Endothelial cell (in vitro differentiated cells): ENCODE results near the gene PIP5K1B. TPM values are rescaled to one million over a fixed set of nuclear protein-coding genes. Genes with fewer than 3 reads are reported as not detected.

Source experiments
- DNase-seq: peaks from one replicate; pipeline ENCODE4 v3.0.0; 2021; ENCODE audit warnings: low spot score
- H3K27ac Mint-ChIP-seq: one replicate; pipeline ENCODE4 v1.8.0; 2021; ENCODE audit warnings: mixed read lengths, inconsistent platforms; ENCODE audit not compliant: unreplicated experiment
- H3K27me3 Mint-ChIP-seq: one replicate; pipeline ENCODE4 v1.8.0; 2021; ENCODE audit warnings: mild to moderate bottlenecking, moderate library complexity, mixed read lengths, inconsistent platforms; ENCODE audit not compliant: unreplicated experiment
- H3K36me3 Mint-ChIP-seq: one replicate; pipeline ENCODE4 v1.8.0; 2021; ENCODE audit warnings: mild to moderate bottlenecking, low read depth, mixed read lengths, inconsistent platforms; ENCODE audit not compliant: unreplicated experiment
- H3K4me1 Mint-ChIP-seq: one replicate; pipeline ENCODE4 v1.8.0; 2021; ENCODE audit warnings: mild to moderate bottlenecking, mixed read lengths, inconsistent platforms; ENCODE audit not compliant: unreplicated experiment
- H3K4me3 Mint-ChIP-seq: one replicate; pipeline ENCODE4 v1.8.0; 2021; ENCODE audit warnings: mild to moderate bottlenecking, mixed read lengths, inconsistent platforms; ENCODE audit not compliant: unreplicated experiment
- H3K9me3 Mint-ChIP-seq: one replicate; pipeline ENCODE4 v1.8.0; 2021; ENCODE audit warnings: mixed read lengths, inconsistent platforms; ENCODE audit not compliant: unreplicated experiment
- total RNA-seq: library from RNA; stranded (reverse); fragmentation: NEBNext Ultra II Directional; extraction: Animal tissue kit (Norgen Biotek cat#: 25700); gene quantifications from one replicate; pipeline ENCODE4 v1.2.1, GENCODE V29; 2021; ENCODE audit not compliant: unreplicated experiment
- TF ChIP-seq, protein P1 (sequence below): fragments of 200-600 bp; sonication (generic); IDR thresholded peaks from one replicate; pipeline ENCODE4 v1.5.0; 2021; ENCODE audit warnings: antibody characterized with exemption; ENCODE audit not compliant: unreplicated experiment

The PIP5K1B gene
- total RNA-seq, 1 donor from 2014 or later: 1.8 TPM

DNA sequence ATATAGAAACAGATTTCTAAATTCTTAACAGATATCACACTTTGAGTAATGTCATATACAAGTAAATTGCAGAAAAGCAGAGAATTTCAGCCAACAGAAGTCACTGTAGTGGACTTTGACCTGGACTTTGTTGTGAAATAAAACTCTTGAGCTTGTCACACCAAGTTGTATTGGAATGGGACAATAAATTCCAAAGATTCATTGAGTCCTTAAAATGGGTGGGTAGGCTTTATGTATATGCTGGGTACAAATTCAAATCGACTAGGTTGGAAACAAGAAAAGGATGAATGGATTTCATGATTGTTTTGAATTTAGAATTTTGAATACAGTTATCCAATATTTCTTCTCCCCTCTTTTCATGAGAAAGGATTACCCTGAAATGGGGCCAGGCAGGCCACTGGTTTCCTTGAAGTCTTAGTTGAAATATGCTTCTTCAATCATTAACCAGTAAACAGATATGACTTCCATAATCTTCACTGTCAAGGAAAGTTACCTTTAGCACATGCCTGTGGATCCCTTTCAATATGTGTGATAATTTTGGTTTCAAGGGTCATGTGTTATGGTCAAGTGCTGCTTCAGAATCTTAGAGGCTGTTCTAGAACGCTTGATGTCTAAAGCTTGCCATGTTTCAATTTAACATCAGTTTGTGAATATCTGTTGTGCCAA, 25.7 kb downstream of the PIP5K1B start:
- no peak for DNase-seq
- TF ChIP-seq, protein P1, sequence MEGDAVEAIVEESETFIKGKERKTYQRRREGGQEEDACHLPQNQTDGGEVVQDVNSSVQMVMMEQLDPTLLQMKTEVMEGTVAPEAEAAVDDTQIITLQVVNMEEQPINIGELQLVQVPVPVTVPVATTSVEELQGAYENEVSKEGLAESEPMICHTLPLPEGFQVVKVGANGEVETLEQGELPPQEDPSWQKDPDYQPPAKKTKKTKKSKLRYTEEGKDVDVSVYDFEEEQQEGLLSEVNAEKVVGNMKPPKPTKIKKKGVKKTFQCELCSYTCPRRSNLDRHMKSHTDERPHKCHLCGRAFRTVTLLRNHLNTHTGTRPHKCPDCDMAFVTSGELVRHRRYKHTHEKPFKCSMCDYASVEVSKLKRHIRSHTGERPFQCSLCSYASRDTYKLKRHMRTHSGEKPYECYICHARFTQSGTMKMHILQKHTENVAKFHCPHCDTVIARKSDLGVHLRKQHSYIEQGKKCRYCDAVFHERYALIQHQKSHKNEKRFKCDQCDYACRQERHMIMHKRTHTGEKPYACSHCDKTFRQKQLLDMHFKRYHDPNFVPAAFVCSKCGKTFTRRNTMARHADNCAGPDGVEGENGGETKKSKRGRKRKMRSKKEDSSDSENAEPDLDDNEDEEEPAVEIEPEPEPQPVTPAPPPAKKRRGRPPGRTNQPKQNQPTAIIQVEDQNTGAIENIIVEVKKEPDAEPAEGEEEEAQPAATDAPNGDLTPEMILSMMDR: no peak
- Mint-ChIP-seq H3K9me3 (no peaks in the 10 kb centered on the region), H3K27ac (no peak overlapping the region), H3K4me1 (no peaks in the 10 kb centered on the region), H3K4me3 (no peak overlapping the region), H3K36me3 (no peaks in the 10 kb centered on the region), H3K27me3 (peaks cover 3% of the 10 kb centered on the region)

DNA sequence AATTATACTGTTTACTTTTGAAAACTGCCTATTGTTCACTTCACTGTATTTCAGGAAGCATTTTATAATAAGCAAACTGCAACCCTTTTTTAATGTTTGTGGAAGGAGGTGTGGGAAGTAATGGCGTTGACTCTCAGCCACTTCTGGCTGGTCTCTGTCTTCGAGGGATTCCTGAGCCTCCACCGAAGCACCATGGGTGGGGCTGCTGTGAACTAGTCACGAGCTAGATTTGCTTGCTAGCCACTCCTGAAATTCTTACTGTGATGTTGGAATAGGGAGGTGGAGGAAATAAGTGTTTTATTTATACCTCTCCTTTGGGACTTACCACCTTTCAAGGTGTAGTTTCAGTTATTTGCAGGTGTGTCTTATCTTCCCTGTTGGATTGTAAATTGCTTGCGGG, 26.8 kb downstream of the PIP5K1B start:
- Mint-ChIP-seq H3K9me3 (no peaks in the 10 kb centered on the region), H3K4me3 (no peak overlapping the region), H3K27me3 (peaks cover 3% of the 10 kb centered on the region), H3K4me1 (no peaks in the 10 kb centered on the region), H3K27ac (no peak overlapping the region), H3K36me3 (no peaks in the 10 kb centered on the region)
- TF ChIP-seq, protein P1: no peak
- DNase-seq: no peak

DNA sequence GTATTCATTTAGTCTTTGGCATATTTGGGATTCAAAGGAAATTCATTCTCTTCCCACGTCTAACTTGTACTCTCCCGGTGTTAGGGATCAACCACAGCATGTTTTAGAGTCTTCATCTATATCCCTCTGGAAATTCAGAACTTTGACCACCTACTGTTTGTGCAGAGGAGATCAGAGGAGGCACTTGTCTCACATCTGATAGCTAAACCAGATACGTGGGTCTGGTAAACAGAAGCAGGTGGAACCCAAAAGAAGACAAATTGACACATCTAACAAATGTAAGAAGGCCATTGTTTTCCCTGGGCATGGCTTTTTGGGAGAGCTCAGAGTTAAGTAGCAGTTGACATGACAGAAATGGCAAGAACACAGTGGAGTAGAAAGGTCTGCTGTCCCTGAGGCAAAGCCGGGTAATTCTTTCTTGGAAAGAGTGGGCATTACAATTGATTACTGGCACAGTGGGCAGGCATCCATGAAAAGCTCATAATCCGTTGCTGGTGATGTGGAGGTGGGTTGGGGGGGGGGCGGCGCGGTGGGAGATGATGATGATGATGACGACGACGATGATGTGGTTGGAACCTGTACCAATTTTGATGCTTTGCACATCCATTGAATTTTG, 27.5 kb downstream of the PIP5K1B start:
- Mint-ChIP-seq H3K27me3 (peaks cover 3% of the 10 kb centered on the region), H3K36me3 (no peaks in the 10 kb centered on the region), H3K4me1 (no peaks in the 10 kb centered on the region), H3K9me3 (no peaks in the 10 kb centered on the region), H3K27ac (no peak overlapping the region), H3K4me3 (no peak overlapping the region)
- no peak for DNase-seq
- TF ChIP-seq, protein P1: no peak

DNA sequence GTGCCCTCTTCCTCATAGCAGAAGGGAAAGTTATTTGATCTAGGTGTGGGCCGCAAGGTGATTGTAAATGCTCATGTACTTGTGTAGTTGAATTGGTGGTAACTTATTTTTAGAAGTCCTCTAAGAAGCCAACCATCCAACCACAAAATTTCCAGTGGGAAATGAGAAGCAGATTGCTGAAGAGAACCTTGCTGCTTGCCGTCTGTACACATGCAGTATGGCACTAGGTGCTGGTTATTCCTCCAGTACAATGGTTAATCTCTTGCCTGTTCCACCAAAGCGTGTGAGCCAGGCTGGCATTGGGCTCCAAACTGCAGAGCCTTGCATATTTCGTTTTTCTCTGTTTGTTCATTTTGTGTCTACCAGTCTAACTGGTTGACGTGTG, 28.0 kb downstream of the PIP5K1B start:
- Mint-ChIP-seq H3K27me3 (peaks cover 2% of the 10 kb centered on the region), H3K4me3 (no peak overlapping the region)

DNA sequence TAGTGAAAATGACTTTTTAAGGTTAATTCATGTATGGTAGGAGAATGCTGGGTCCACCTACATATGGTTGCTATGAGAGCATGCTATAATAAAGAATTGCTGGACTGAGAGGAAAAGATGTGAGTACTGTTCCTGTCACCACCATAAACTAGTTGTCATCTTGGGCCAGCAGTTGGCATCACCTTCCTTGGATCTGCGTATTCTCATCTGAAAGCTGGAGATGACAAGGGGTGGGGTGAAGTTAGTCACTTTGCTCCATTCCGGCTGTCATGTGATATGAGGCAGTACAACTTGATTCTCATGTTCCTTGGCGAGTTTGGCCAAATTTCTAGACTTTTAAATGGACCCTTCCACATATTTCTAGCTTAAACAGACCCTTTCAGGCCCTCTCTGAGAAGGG, 33.3 kb downstream of the PIP5K1B start:
- Mint-ChIP-seq H3K27me3 (peaks cover 2% of the 10 kb centered on the region), H3K36me3 (no peaks in the 10 kb centered on the region), H3K4me1 (peaks cover 12% of the 10 kb centered on the region), H3K4me3 (no peak overlapping the region), H3K27ac (no peak overlapping the region), H3K9me3 (no peaks in the 10 kb centered on the region)
- DNase-seq: no peak
- TF ChIP-seq, protein P1: no peak

More for the DNA sequence above, 28.0 kb downstream of the PIP5K1B start:
- Mint-ChIP-seq H3K27ac (no peak overlapping the region), H3K9me3 (no peaks in the 10 kb centered on the region), H3K36me3 (no peaks in the 10 kb centered on the region), H3K4me1 (no peaks in the 10 kb centered on the region)
- TF ChIP-seq, protein P1: no peak
- no peak for DNase-seq
